ENCODE measurements around the gene PTX4. TPM values are rescaled to one million over a fixed set of nuclear protein-coding genes. Genes with fewer than 3 reads are reported as not detected.

Gene PTX4
- total RNA-seq, 1 donor from 2014 or later = 0.21 TPM

DNA sequence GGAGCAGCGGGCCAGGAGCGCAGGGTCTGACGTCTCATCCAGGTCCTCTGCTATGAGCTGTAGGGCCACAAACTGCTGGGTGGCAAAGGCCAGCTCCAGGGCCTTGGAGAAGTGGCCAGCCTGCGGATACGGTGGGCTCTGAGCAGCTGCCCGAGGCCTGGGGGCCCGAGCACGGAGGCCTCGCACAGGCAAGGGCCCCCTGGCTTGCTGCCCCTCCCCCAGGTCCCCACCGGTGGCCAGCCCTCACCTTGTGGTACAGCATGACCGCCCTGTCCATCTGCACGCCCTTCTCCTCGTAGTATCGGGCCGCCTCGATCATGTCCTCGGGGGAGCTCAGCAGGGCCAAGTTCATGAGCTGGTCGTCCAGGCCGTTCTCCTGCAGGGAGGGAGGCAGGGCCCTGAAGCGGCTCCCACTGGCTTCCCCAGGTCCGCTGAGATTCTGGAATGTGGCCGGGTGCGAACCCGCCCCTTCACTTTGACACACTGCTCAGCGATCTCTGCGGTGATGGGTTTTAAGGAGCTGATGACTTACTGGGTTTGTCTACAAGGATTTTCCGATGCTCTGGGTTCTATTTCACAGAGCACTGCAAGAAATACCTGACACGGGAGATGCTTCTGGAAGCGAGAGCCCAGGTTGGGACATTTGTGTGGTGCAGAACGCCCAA lies 35.0 kb upstream of the PTX4 start:
- TF ChIP-seq, protein P1, sequence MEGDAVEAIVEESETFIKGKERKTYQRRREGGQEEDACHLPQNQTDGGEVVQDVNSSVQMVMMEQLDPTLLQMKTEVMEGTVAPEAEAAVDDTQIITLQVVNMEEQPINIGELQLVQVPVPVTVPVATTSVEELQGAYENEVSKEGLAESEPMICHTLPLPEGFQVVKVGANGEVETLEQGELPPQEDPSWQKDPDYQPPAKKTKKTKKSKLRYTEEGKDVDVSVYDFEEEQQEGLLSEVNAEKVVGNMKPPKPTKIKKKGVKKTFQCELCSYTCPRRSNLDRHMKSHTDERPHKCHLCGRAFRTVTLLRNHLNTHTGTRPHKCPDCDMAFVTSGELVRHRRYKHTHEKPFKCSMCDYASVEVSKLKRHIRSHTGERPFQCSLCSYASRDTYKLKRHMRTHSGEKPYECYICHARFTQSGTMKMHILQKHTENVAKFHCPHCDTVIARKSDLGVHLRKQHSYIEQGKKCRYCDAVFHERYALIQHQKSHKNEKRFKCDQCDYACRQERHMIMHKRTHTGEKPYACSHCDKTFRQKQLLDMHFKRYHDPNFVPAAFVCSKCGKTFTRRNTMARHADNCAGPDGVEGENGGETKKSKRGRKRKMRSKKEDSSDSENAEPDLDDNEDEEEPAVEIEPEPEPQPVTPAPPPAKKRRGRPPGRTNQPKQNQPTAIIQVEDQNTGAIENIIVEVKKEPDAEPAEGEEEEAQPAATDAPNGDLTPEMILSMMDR (IDR thresholded peaks at IDR 0.05; ENCODE audit: unreplicated experiment) = no peak
- no peaks in the 10 kb centered on the region for H3K9me3 Mint-ChIP-seq (ENCODE audit: unreplicated experiment)
- H3K27ac Mint-ChIP-seq (ENCODE audit: unreplicated experiment) = no peak overlapping the region
- peak overlapping the region; percentile 56 for H3K4me3 Mint-ChIP-seq (ENCODE audit: unreplicated experiment)
- H3K36me3 Mint-ChIP-seq (ENCODE audit: low read depth, unreplicated experiment) = peaks cover 8% of the 10 kb centered on the region
- peaks cover 10% of the 10 kb centered on the region for H3K4me1 Mint-ChIP-seq (ENCODE audit: unreplicated experiment)
- H3K27me3 Mint-ChIP-seq (ENCODE audit: unreplicated experiment) = peaks cover 7% of the 10 kb centered on the region
- no peak for DNase-seq (ENCODE audit: low spot score)

DNA sequence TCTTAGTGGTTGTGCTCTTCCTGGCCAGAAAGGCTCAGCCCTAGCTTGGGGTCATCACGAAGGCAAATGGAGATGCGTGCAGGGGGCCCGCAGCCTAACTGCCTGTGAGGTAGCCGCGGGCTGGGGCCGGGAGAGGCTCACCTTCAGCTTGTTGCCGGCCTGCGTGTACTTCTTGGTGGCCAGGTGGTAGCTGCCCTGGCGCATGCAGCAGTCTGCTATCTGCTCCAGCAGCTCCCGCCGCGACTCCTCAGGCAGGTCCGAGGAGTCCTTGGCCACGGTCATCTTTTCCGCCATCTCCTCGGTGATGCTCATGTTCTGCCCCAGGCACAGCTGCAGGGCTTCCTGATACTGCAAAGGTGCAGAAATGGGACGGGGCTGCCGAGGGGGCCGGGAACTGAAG lies 31.7 kb upstream of the PTX4 start:
- no peak for DNase-seq (ENCODE audit: low spot score)
- TF ChIP-seq, protein P1 (IDR thresholded peaks at IDR 0.05; ENCODE audit: unreplicated experiment) = no peak
- Mint-ChIP-seq H3K4me1 (ENCODE audit: unreplicated experiment) (no peaks in the 10 kb centered on the region), H3K36me3 (ENCODE audit: low read depth, unreplicated experiment) (peaks cover 18% of the 10 kb centered on the region), H3K27me3 (ENCODE audit: unreplicated experiment) (peaks cover 9% of the 10 kb centered on the region), H3K4me3 (ENCODE audit: unreplicated experiment) (no peak overlapping the region), H3K27ac (ENCODE audit: unreplicated experiment) (no peak overlapping the region), H3K9me3 (ENCODE audit: unreplicated experiment) (no peaks in the 10 kb centered on the region)

DNA sequence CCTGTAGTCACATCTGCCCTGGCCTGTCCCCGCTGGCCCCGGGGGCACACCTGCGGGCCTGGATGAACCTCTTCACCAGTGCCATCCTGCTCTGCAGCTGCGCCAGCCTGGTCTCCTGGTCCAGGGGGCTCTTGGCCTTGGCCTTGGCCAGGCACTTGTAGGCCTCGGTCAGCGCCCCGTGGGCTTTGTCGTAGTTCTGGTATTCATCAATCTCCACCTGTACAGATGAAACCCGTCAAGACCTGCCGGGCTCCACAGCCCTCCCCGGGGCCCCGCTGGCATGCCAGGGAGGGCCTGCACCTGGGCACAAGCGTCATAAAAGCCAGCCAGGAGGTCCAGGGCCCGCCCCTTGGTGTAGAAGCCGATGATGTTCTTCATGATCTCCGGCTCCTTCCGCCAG lies 31.1 kb upstream of the PTX4 start:
- H3K4me1 Mint-ChIP-seq (ENCODE audit: unreplicated experiment) = no peaks in the 10 kb centered on the region
- H3K9me3 Mint-ChIP-seq (ENCODE audit: unreplicated experiment) = no peaks in the 10 kb centered on the region
- no peak for DNase-seq (ENCODE audit: low spot score)
- H3K27ac Mint-ChIP-seq (ENCODE audit: unreplicated experiment) = no peak overlapping the region
- TF ChIP-seq, protein P1 (IDR thresholded peaks at IDR 0.05; ENCODE audit: unreplicated experiment) = no peak
- H3K27me3 Mint-ChIP-seq (ENCODE audit: unreplicated experiment) = peaks cover 9% of the 10 kb centered on the region
- H3K4me3 Mint-ChIP-seq (ENCODE audit: unreplicated experiment) = no peak overlapping the region
- peaks cover 23% of the 10 kb centered on the region for H3K36me3 Mint-ChIP-seq (ENCODE audit: low read depth, unreplicated experiment)

DNA sequence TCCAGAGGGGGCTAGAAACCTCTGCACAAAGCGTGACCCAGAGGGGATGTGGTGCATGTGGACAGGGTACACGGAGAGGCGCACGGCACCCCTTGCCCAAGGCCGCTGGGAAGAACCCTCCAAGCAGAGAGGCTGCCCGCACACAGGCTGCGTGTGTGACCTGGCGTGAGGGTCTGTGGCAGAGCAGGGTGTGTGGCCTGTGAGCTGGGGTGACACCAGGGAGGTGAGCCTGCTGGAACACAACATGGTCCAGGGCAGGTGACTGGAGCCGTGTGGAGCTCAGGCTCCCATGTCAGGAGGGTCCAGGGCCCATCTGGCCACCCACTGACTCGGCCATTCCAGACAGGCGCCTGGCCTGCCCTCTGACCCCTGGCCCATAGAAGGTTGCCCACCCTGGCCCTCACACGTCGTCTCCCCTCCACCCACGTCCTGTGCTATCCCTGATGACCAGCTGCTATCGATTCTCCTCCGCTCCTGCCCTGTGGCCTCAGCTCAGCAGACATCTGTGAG lies 29.9 kb upstream of the PTX4 start:
- TF ChIP-seq, protein P1 (IDR thresholded peaks at IDR 0.05; ENCODE audit: unreplicated experiment) = no peak
- no peak for DNase-seq (ENCODE audit: low spot score)
- no peaks in the 10 kb centered on the region for H3K9me3 Mint-ChIP-seq (ENCODE audit: unreplicated experiment)
- H3K27me3 Mint-ChIP-seq (ENCODE audit: unreplicated experiment) = peaks cover 9% of the 10 kb centered on the region
- no peak overlapping the region for H3K27ac Mint-ChIP-seq (ENCODE audit: unreplicated experiment)
- no peaks in the 10 kb centered on the region for H3K4me1 Mint-ChIP-seq (ENCODE audit: unreplicated experiment)
- H3K4me3 Mint-ChIP-seq (ENCODE audit: unreplicated experiment) = no peak overlapping the region
- peaks cover 25% of the 10 kb centered on the region for H3K36me3 Mint-ChIP-seq (ENCODE audit: low read depth, unreplicated experiment)

DNA sequence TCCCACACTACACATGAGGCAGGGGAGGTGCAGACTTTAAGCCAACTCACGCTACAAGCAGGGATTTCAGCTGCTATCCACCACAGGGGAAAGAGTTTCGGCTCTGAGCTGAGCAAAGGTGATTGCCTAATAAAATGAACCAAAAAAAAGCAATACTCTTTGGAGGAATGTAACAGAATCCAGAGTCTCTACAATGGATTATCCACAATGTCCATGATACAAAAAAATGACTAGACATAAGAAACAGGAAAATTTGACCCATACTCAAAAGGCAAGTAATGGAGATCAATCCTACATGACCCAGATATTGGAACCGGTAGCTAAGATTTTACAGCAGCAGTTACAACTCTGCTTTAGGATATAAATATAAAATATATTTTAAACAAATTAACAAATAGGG lies 25.8 kb upstream of the PTX4 start:
- peak overlapping the region; percentile 56 for H3K4me3 Mint-ChIP-seq (ENCODE audit: unreplicated experiment)
- no peak overlapping the region for H3K27ac Mint-ChIP-seq (ENCODE audit: unreplicated experiment)
- no peaks in the 10 kb centered on the region for H3K9me3 Mint-ChIP-seq (ENCODE audit: unreplicated experiment)
- TF ChIP-seq, protein P1 (IDR thresholded peaks at IDR 0.05; ENCODE audit: unreplicated experiment) = no peak
- no peak for DNase-seq (ENCODE audit: low spot score)
- peaks cover 19% of the 10 kb centered on the region for H3K27me3 Mint-ChIP-seq (ENCODE audit: unreplicated experiment)
- peaks cover 32% of the 10 kb centered on the region for H3K36me3 Mint-ChIP-seq (ENCODE audit: low read depth, unreplicated experiment)
- H3K4me1 Mint-ChIP-seq (ENCODE audit: unreplicated experiment) = no peaks in the 10 kb centered on the region

Measured in endothelial cell (in vitro differentiated cells).